Raji (cell line): ENCODE measurements around the gene SLC14A1.

Experiments
- POLR2A ChIP-seq: IDR thresholded peaks from 2 replicates; pipeline ENCODE4 v1.6.1; 2011; ENCODE audit warnings: low read depth, low read length, control low read depth; ENCODE audit not compliant: insufficient read depth

SLC14A1 gene

GRCh38 chr18:45739848-45740247 lies 15.9 kb downstream of the SLC14A1 start:
- TF ChIP-seq POLR2A, result no peak

DNA sequence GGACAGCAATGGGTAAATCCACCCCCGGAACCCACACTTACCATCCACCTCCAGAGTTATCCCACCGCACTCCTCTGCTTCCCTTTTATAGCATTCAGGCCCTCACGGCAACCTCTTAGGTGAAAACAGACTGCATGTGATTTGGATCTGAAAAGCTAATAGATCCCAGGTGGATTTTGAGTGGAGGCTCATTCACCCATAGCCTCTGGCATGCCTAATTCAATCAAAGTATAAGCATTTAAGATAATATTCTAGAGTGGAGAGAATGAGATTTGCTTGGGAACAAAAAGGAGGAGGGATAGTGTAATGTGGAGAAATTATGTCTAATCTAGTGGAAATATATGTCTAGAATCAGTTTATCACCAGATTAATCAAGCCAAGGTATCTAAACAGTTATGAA lies 17.1 kb downstream of the SLC14A1 start:
- TF ChIP-seq POLR2A, result no peak

- TF ChIP-seq POLR2A, result no peak
Observed at GRCh38 chr18:45745817-45746461, 22.0 kb downstream of the SLC14A1 start.

DNA sequence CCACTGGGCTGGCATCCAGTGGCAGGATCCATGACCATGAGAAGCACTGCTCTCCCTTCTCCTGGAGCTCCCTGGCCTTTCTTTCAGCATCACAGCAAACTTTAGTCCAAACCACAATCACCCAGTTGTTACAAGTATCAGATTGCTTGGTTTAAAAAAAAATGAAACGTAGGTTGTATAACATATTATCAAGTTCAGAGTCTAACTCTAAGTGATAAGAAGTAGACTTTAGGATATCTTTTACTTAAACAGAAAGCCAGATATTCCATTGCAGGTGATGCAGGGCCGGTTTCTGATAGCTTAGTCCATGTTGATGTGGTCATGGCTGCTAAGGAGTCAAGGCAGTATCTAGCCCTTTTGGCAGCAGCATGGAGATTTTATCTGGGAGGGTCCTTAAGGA lies 24.5 kb downstream of the SLC14A1 start:
- TF ChIP-seq POLR2A, result no peak

GRCh38 chr18:45749918-45750689 lies 26.1 kb downstream of the SLC14A1 start:
- TF ChIP-seq POLR2A, result no peak

- no peak for TF ChIP-seq POLR2A
Observed at GRCh38 chr18:45751766-45752165, 27.8 kb downstream of the SLC14A1 start.

GRCh38 chr18:45752681-45753080 lies 28.7 kb downstream of the SLC14A1 start:
- TF ChIP-seq POLR2A, result no peak

DNA sequence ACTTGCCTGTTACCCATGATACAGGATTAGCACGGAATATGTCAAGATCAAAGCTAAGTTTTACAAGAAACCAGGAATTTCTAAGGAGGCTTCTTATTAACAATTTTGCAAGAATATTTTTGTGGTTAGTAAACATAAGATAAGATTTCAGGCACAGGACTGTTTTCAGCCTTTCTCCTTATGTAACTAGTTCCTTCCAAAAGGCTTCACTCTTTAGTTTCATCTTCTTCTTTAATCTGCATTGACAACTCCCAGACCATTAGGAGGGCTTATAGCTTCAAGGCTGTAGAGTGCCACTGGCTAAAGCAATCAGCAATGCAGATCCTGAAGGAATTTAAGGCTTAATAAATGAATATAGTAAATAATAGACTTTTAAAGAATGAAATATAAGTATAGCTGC lies 29.3 kb downstream of the SLC14A1 start:
- TF ChIP-seq POLR2A, result no peak

- TF ChIP-seq POLR2A, result no peak
Observed at GRCh38 chr18:45755934-45756333, 32.0 kb downstream of the SLC14A1 start.

DNA sequence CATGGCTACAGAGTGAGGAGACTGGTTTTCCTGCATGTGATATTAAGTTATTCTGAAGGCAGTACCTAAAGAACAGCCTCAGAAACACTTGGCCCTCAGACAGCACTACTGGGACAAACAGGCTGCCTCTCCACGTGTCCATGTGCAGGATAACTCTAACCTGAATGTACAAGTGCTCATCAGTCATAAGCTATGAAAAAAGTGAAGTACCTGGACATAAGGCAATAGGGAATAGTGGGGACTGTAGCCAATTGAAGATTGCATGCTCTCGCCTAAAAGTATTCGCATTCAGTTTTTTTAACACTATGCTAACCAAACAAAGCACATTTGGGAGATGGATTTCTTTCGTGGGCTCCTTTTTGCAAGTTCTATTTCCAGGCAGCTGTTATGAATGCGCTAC lies 33.0 kb downstream of the SLC14A1 start:
- TF ChIP-seq POLR2A, result no peak

GRCh38 chr18:45760462-45761036 lies 36.6 kb downstream of the SLC14A1 start:
- no peak for TF ChIP-seq POLR2A

GRCh38 chr18:45761512-45762114 lies 37.6 kb downstream of the SLC14A1 start:
- no peak for TF ChIP-seq POLR2A

GRCh38 chr18:45764000-45764686 lies 40.2 kb downstream of the SLC14A1 start:
- TF ChIP-seq POLR2A, result no peak

GRCh38 chr18:45765796-45766195 lies 41.8 kb downstream of the SLC14A1 start:
- TF ChIP-seq POLR2A, result no peak
